Pulmonary artery endothelial cell (primary cell): ENCODE measurements around the gene TUBGCP5. TPM values are rescaled to one million over a fixed set of nuclear protein-coding genes. Genes with fewer than 3 reads are reported as not detected.
"Not testable (repeated sequence)": the region's sequence is repeated elsewhere in the genome, so short reads cannot be mapped to it uniquely, and the experiment has no call there.

Experiments
- DNase-seq: peaks from one replicate; pipeline ENCODE4 v3.0.0-alpha.2; 2011; ENCODE audit warnings: low read depth, low spot score
- total RNA-seq: library from RNA; depleted of rRNA; stranded (reverse); fragments of >200 nt; gene quantifications from 2 replicates; pipeline ENCODE4 v1.2.3, GENCODE V29; 2014

Gene TUBGCP5
- total RNA-seq, 1 donor from 2014 or later, result 23.3 TPM

- not testable (repeated sequence) for DNase-seq
Measured at GRCh38 chr15:23043535-23043934, 4.2 kb upstream of the TUBGCP5 start.

- not testable (repeated sequence) for DNase-seq
Measured at GRCh38 chr15:23041736-23042135, 2.4 kb upstream of the TUBGCP5 start.

GRCh38 chr15:23039917-23040281 is 530 bp upstream of the TUBGCP5 start:
- no peak for DNase-seq

- DNase-seq, result no peak
Measured at GRCh38 chr15:23038726-23039142, 635 bp downstream of the TUBGCP5 start.

GRCh38 chr15:23035964-23036566 is 3.3 kb downstream of the TUBGCP5 start:
- no peak for DNase-seq

GRCh38 chr15:23033979-23034378 is 5.4 kb downstream of the TUBGCP5 start:
- no peak for DNase-seq

GRCh38 chr15:23026218-23026617 is 13.2 kb downstream of the TUBGCP5 start:
- DNase-seq, result no peak

- DNase-seq, result no peak
Measured at GRCh38 chr15:23022156-23022555, 17.2 kb downstream of the TUBGCP5 start.

GRCh38 chr15:23014394-23015000 is 24.9 kb downstream of the TUBGCP5 start:
- DNase-seq, result no peak

- no peak for DNase-seq
Measured at GRCh38 chr15:23013681-23014080, 25.7 kb downstream of the TUBGCP5 start.

- DNase-seq, result not testable (repeated sequence)
Measured at GRCh38 chr15:23012616-23013015, 26.8 kb downstream of the TUBGCP5 start.

- no peak for DNase-seq
Measured at GRCh38 chr15:23003736-23004135, 35.6 kb downstream of the TUBGCP5 start.

GRCh38 chr15:23002920-23003319 is 36.4 kb downstream of the TUBGCP5 start:
- no peak for DNase-seq

- no peak for DNase-seq
Measured at GRCh38 chr15:22995795-22996194, 43.6 kb downstream of the TUBGCP5 start.

- DNase-seq, result no peak
Measured at GRCh38 chr15:22992024-22992326, 47.4 kb downstream of the TUBGCP5 start.

- DNase-seq, result no peak
Measured at GRCh38 chr15:22989576-22990477, 49.5 kb downstream of the TUBGCP5 start.

- no peak for DNase-seq
Measured at GRCh38 chr15:22988811-22989210, 50.6 kb downstream of the TUBGCP5 start.

GRCh38 chr15:22981931-22982330 is 57.4 kb downstream of the TUBGCP5 start:
- DNase-seq, result not testable (repeated sequence)

GRCh38 chr15:22981051-22981840 is 58.1 kb downstream of the TUBGCP5 start:
- no peak for DNase-seq

GRCh38 chr15:22980189-22981050 is 58.9 kb downstream of the TUBGCP5 start, which contains the start of gene CYFIP1:
CYFIP1 (minus strand) TSS chr15:22980368; CDS start chr15:22947285, 33,083 bp downstream.
- no peak for DNase-seq
